ENCODE measurements around the gene ELN.
A peak's percentile ranks its signal among the peaks of the same experiment; 100 is the strongest.

Gene ELN

DNA sequence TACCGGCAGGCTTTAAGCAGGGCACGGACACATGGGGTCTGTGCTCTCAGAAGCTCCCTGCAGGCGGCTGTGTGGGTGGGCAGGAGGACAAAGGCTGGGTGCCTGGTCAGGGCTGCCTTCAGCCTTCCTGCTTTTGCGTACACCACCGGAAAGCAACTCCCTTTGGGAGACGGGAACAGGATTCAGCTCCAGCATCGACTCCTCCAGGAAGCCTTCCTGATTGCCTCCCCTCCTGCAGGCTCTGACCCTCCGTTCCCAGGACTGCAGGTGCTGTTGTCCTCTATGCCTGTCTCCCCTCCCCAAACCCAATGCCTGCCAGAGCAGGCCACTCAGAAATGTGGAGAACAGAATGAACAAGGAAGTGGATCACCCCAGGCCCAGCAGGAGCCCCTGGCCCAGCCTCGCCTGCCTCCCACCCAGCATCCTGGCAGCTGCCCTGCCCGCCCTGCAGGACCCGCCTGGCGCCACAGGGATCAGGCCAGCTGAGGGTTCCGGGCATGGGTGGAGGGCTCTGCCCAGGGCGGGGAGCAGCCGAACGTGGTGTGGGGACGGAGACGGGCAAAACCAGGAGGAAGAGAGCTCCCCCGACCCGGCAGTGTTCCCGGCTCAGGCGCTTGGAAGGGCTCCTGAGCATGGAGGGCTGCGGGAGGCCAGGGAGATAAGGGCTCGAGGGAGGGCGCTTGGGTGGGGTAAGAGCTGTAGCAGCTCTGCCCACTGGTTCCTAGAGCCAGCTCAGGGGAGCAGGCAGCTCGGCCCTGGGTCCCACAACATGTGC is 6.2 kb upstream of the ELN start:
- Mint-ChIP-seq H3K27me3 (ENCODE audit: low read depth) (peaks cover 37% of the 10 kb centered on the region), H3K4me1 (peaks cover 46% of the 10 kb centered on the region), H3K27ac (no peak overlapping the region), H3K9me3 (no peaks in the 10 kb centered on the region), H3K36me3 (ENCODE audit: low read depth) (no peaks in the 10 kb centered on the region), H3K4me3 (no peak overlapping the region)
- TF ChIP-seq, protein P1, sequence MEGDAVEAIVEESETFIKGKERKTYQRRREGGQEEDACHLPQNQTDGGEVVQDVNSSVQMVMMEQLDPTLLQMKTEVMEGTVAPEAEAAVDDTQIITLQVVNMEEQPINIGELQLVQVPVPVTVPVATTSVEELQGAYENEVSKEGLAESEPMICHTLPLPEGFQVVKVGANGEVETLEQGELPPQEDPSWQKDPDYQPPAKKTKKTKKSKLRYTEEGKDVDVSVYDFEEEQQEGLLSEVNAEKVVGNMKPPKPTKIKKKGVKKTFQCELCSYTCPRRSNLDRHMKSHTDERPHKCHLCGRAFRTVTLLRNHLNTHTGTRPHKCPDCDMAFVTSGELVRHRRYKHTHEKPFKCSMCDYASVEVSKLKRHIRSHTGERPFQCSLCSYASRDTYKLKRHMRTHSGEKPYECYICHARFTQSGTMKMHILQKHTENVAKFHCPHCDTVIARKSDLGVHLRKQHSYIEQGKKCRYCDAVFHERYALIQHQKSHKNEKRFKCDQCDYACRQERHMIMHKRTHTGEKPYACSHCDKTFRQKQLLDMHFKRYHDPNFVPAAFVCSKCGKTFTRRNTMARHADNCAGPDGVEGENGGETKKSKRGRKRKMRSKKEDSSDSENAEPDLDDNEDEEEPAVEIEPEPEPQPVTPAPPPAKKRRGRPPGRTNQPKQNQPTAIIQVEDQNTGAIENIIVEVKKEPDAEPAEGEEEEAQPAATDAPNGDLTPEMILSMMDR (IDR thresholded peaks at IDR 0.05; ENCODE audit: unreplicated experiment in 3 of 3) = no peak

DNA sequence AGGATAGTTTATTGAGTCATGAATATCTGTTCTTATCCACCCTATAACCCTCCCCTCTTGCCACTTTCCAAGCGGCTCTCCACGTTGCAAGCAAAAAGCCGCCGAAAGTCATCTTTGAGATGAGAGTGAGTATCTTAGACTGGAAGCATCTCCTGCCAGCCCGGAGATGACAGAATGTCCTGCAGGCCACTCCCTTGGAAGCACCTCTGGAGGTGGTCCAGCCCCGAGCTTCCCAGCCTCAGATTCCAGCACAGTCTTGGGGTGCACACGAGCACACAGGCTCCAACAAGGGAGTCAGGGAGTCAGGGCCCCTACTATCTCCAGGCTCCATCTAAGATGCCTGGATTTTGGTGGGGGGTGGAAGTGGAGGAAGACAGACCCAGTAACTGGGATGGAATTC is 5.5 kb upstream of the ELN start:
- H3K36me3 Mint-ChIP-seq (ENCODE audit: low read depth) = no peaks in the 10 kb centered on the region
- no peak overlapping the region for H3K4me3 Mint-ChIP-seq
- peaks cover 32% of the 10 kb centered on the region for H3K27me3 Mint-ChIP-seq (ENCODE audit: low read depth)
- H3K9me3 Mint-ChIP-seq = no peaks in the 10 kb centered on the region
- H3K4me1 Mint-ChIP-seq = peaks cover 46% of the 10 kb centered on the region
- peak overlapping the region in 2 of 3 experiments; percentile 33 to 60 for H3K27ac Mint-ChIP-seq
- TF ChIP-seq, protein P1 (IDR thresholded peaks at IDR 0.05; ENCODE audit: unreplicated experiment in 3 of 3) = no peak

DNA sequence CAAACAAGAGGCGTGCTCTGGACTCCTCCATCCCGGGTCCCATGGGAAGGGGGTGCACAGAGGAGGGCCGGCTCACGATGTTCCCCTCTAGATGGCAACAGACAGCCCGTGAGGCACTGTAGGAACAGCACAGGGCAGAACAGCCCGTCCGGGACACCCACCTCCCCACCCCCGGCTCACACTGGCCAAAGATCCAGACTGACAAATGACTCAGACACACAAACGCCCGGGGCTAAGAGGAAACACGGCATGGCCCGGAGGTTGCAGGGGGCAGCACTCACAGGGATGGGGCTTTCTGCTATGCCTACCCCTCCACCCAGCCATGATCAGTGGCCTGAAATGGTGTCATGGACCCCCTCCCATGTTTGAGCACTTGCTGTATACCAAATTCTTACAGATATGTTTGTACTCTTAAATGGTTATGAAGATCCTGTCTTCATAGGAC is 4.9 kb upstream of the ELN start:
- H3K27ac Mint-ChIP-seq = peak overlapping the region in 2 of 3 experiments; percentile 33 to 46
- H3K9me3 Mint-ChIP-seq = no peaks in the 10 kb centered on the region
- TF ChIP-seq, protein P1 (IDR thresholded peaks at IDR 0.05; ENCODE audit: unreplicated experiment in 3 of 3) = no peak
- no peak overlapping the region for H3K4me3 Mint-ChIP-seq
- H3K27me3 Mint-ChIP-seq (ENCODE audit: low read depth) = peaks cover 32% of the 10 kb centered on the region
- H3K36me3 Mint-ChIP-seq (ENCODE audit: low read depth) = no peaks in the 10 kb centered on the region
- H3K4me1 Mint-ChIP-seq = peaks cover 40% of the 10 kb centered on the region

GRCh38 chr7:74023786-74024185 is 4.2 kb upstream of the ELN start:
- peak overlapping the region in 1 of 3 experiments; percentile 33 for H3K27ac Mint-ChIP-seq
- H3K4me3 Mint-ChIP-seq = no peak overlapping the region
- TF ChIP-seq, protein P1 (IDR thresholded peaks at IDR 0.05; ENCODE audit: unreplicated experiment in 3 of 3) = no peak
- peaks cover 36% of the 10 kb centered on the region for H3K4me1 Mint-ChIP-seq
- H3K9me3 Mint-ChIP-seq = no peaks in the 10 kb centered on the region
- peaks cover 28% of the 10 kb centered on the region for H3K27me3 Mint-ChIP-seq (ENCODE audit: low read depth)
- no peaks in the 10 kb centered on the region for H3K36me3 Mint-ChIP-seq (ENCODE audit: low read depth)

DNA sequence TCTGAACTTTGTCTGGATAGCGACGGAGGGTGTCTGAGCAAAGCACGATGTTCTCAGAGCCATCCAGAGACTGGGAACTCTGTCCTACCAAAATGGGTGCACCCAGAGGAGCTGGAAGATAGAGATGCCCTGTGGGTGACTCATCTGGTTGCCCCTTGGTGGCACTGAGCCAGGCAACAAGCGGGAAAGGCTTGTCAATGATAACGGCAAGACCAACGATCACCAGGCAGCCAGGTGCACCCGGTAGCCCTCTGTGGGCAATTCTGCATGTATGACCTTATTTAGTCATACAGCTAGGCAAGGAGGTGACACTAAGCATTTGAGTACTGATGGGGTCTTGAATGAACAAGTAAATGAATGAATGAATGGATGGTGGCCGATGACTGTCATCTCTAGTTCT is 2.8 kb upstream of the ELN start:
- no peaks in the 10 kb centered on the region for H3K9me3 Mint-ChIP-seq
- TF ChIP-seq, protein P1 (IDR thresholded peaks at IDR 0.05; ENCODE audit: unreplicated experiment in 3 of 3) = no peak
- peaks cover 45% of the 10 kb centered on the region for H3K4me1 Mint-ChIP-seq
- peaks cover 22% of the 10 kb centered on the region for H3K27me3 Mint-ChIP-seq (ENCODE audit: low read depth)
- H3K36me3 Mint-ChIP-seq (ENCODE audit: low read depth) = no peaks in the 10 kb centered on the region
- H3K27ac Mint-ChIP-seq = peak overlapping the region in 2 of 3 experiments; percentile 34 to 90
- peak overlapping the region in 1 of 3 experiments; percentile 32 for H3K4me3 Mint-ChIP-seq

GRCh38 chr7:74025730-74026129 is 2.2 kb upstream of the ELN start:
- Mint-ChIP-seq H3K4me1 (peaks cover 48% of the 10 kb centered on the region), H3K27me3 (ENCODE audit: low read depth) (peaks cover 22% of the 10 kb centered on the region), H3K9me3 (no peaks in the 10 kb centered on the region), H3K4me3 (no peak overlapping the region), H3K36me3 (ENCODE audit: low read depth) (no peaks in the 10 kb centered on the region), H3K27ac (peak overlapping the region in 2 of 3 experiments; percentile 34 to 90)
- TF ChIP-seq, protein P1 (IDR thresholded peaks at IDR 0.05; ENCODE audit: unreplicated experiment in 3 of 3) = no peak
